K562 (cell line): ENCODE data around the gene MAP2K6. TPM values are rescaled to one million over a fixed set of nuclear protein-coding genes. Genes with fewer than 3 reads are reported as not detected.

Experiments
- ATAC-seq: fragments of 200-7000 bp; cut with Tn5 transposase; 3 replicates; pipeline ENCODE4 v1.9.1; 2020; ENCODE audit warnings: moderate library complexity
- BruUV-seq: library from RNA; stranded (reverse); fragments of 400-500 nt; replicated peaks from 2 replicates; lab custom pipeline; 2021; lab: Mats Ljungman, UMichigan
- CTCF ChIA-PET: fragments of 300-600 bp; formaldehyde crosslinking; extraction: SDS; loops from one replicate; lab custom pipeline; 2021; ENCODE audit warnings: low intra/inter-chr PET ratio; lab: Yijun Ruan, JAX
- POLR2A ChIA-PET: fragments of 300-600, 350-650 bp; sonication (Branson Sonifier 250); formaldehyde crosslinking; extraction: SDS; loops from one replicate; lab custom pipeline; 2021; ENCODE audit warnings: antibody characterized with exemption, inconsistent platforms; lab: Yijun Ruan, JAX
- DNase-seq, 4 experiments: peaks; one replicate each; pipeline versions ENCODE4 v3.0.0 to v3.0.0-alpha.2; 2011 to 2018; ENCODE audit warnings: low spot score in 3 of 4, mixed read lengths in 3 of 4; ENCODE audit errors: extremely low read depth in 1 of 4
- FAIRE-seq: peaks from 2 replicates; lab custom pipeline; 2011; peaks lifted over from hg19 to GRCh38; lab: Jason Lieb, UNC
- H2AFZ ChIP-seq: 2 replicates; pipeline ENCODE4 v1.6.0; 2011; ENCODE audit warnings: low read depth, low read length, control low read depth, inconsistent platforms
- H3K27ac ChIP-seq: fragments of 200-600 bp; 3 replicates; pipeline ENCODE4 v1.8.0; 2011; ENCODE audit warnings: low read depth, mild to moderate bottlenecking, control low read depth, inconsistent platforms, low read length, moderate library complexity, mixed read lengths; ENCODE audit errors: extremely low read depth
- H3K27me3 ChIP-seq, 2 experiments: fragments of 300-600 bp in 1 of 2; 2 replicates in 1 of 2; 3 replicates in 1 of 2; pipeline versions ENCODE4 v1.6.0 to v1.8.0; 2011; ENCODE audit warnings: inconsistent platforms in 2 of 2, low read length in 2 of 2, mild to moderate bottlenecking in 1 of 2, mixed read lengths in 1 of 2, moderate library complexity in 1 of 2; ENCODE audit not compliant: control insufficient read depth in 2 of 2, insufficient read depth in 2 of 2
- H3K36me3 ChIP-seq: fragments of 300-600 bp; 3 replicates; pipeline ENCODE4 v1.8.0; 2011; ENCODE audit warnings: mild to moderate bottlenecking, low read length, inconsistent platforms; ENCODE audit not compliant: control insufficient read depth, insufficient read depth
- H3K4me1 ChIP-seq, 2 experiments: fragments of 200-600 bp in 1 of 2; replicated peaks in 1 of 2; 2 replicates in 1 of 2; 3 replicates in 1 of 2; pipeline versions ENCODE4 v1.5.1 to v1.8.0; 2011; ENCODE audit warnings: inconsistent platforms in 2 of 2, low read length in 2 of 2, mild to moderate bottlenecking in 1 of 2, mixed read lengths in 1 of 2, moderate library complexity in 1 of 2; ENCODE audit not compliant: control insufficient read depth in 2 of 2, insufficient read depth in 2 of 2
- H3K4me2 ChIP-seq: 2 replicates; pipeline ENCODE4 v1.6.1; 2011; ENCODE audit warnings: low read length, control low read depth, inconsistent platforms, mixed read lengths; ENCODE audit not compliant: insufficient read depth
- H3K4me3 ChIP-seq: fragments of 200-600 bp; sonication (generic), shearing (Covaris generic); 2 replicates; pipeline ENCODE4 v1.5.1; 2016; ENCODE audit warnings: control low read depth, inconsistent platforms
- H3K79me2 ChIP-seq: fragments of 200-600 bp; 3 replicates; pipeline ENCODE4 v1.8.0; 2011; ENCODE audit warnings: low read length, inconsistent platforms; ENCODE audit not compliant: control insufficient read depth, insufficient read depth
- H3K9ac ChIP-seq, 2 experiments: 2 replicates each; pipeline versions ENCODE4 v1.6.0 to v1.6.1; 2011; ENCODE audit warnings: low read depth in 2 of 2, low read length in 2 of 2, control low read depth in 1 of 2, inconsistent platforms in 1 of 2, mild to moderate bottlenecking in 1 of 2, mixed read lengths in 1 of 2; ENCODE audit not compliant: insufficient read depth in 1 of 2
- H3K9me1 ChIP-seq: one replicate; pipeline ENCODE4 v1.6.0; 2011; ENCODE audit warnings: inconsistent platforms, mild to moderate bottlenecking, low read length, moderate library complexity; ENCODE audit not compliant: control insufficient read depth, insufficient read depth
- H3K9me3 ChIP-seq: replicated peaks from 2 replicates; pipeline ENCODE4 v1.5.1; 2011; ENCODE audit warnings: low read depth, low read length, inconsistent platforms; ENCODE audit not compliant: control insufficient read depth, insufficient read depth
- H4K20me1 ChIP-seq: replicated peaks from 2 replicates; pipeline ENCODE4 v1.6.1; 2011; ENCODE audit warnings: low read length, inconsistent platforms, mixed read lengths; ENCODE audit not compliant: control insufficient read depth, insufficient read depth
- CEBPG ChIP-seq, 3 experiments: fragments of 200-800 bp in 1 of 3; sonication (Bioruptor generic) in 1 of 3; sonication (generic) in 1 of 3; formaldehyde crosslinking in 1 of 3; IDR thresholded peaks in 2 of 3; conservative IDR thresholded peaks in 1 of 3; 2 replicates each; pipeline versions ENCODE4 v1.6.1 to v1.8.0; 2016 to 2022; ENCODE audit warnings: missing compliant biosample characterization in 2 of 3, missing genetic modification characterization in 2 of 3, mild to moderate bottlenecking in 1 of 3, missing genetic modification reagents in 1 of 3
- E2F5 ChIP-seq: sonication (generic); formaldehyde crosslinking; IDR thresholded peaks from 2 replicates; pipeline ENCODE4 v1.8.0; 2022; ENCODE audit warnings: mild to moderate bottlenecking, missing genetic modification reagents
- FOXA1 ChIP-seq: fragments of 450-650 bp; IDR thresholded peaks from 2 replicates; pipeline ENCODE4 v1.6.1; 2016; ENCODE audit warnings: mild to moderate bottlenecking, borderline replicate concordance
- ZFPM2 ChIP-seq: fragments of 250-450 bp; sonication (Bioruptor Pico); IDR thresholded peaks from 2 replicates; pipeline ENCODE4 v1.5.1; 2022; ENCODE audit warnings: mild to moderate bottlenecking
- WGBS: fragments of 100-300 bp; shearing (Covaris generic); methylation state at CpG from one replicate; pipeline ENCODE4 v1.1.6; 2016; ENCODE audit warnings: low coverage, mixed read lengths; ENCODE audit not compliant: insufficient coverage; ENCODE audit errors: missing lambda C conversion rate; 5-methylcytosine and 5-hydroxymethylcytosine counted together
- in situ Hi-C: fragments of 300-500 bp; cut with MboI; formaldehyde crosslinking; loops from 4 replicates; pipeline ENCODE4 v1.15.0; 2018; ENCODE audit warnings: inconsistent platforms, mixed read lengths
- intact Hi-C: fragments of 100-400 bp; cut with micrococcal nuclease; formaldehyde crosslinking; loops from 2 replicates; pipeline ENCODE4 v1.14.2; 2022
- polyA plus RNA-seq, 8 experiments: library from polyadenylated mRNA; depleted of rRNA in 4 of 8; stranded (reverse) in 5 of 8; unstranded in 3 of 8; fragments of >200 nt; fragmentation: Nextera tagmentation in 2 of 8; fragmentation: Illumina TruSeq in 1 of 8; extraction: Ambion mirVana in 2 of 8; extraction: Trizol in 1 of 8; gene quantifications; 2 replicates each; pipeline versions ENCODE4 v1.2.1 to v1.2.3, GENCODE V29; 2011 to 2014; ENCODE audit warnings: inconsistent platforms in 1 of 8, missing spikeins in 1 of 8
- total RNA-seq, 7 experiments: library from RNA; depleted of rRNA in 6 of 7; stranded (reverse); fragments of >200 nt in 6 of 7; fragmentation: Illumina TruSeq in 2 of 7; extraction: Trizol in 2 of 7; gene quantifications; 2 replicates each; pipeline versions ENCODE4 v1.2.1 to v1.2.3, GENCODE V29; 2011 to 2021; ENCODE audit warnings: low replicate concordance in 1 of 7

Gene MAP2K6
- total and polyA plus RNA-seq, 9 of the 15 experiments (the other 6 are each of a cell fraction or from before 2014, with no cell fraction given), result 0.07 to 0.13 TPM; not detected in 7

- H3K9ac ChIP-seq, result no peak overlapping the region
- WGBS, result 1% methylated on average over 14 of the region's 14 CpGs
- H3K27me3 ChIP-seq, result no peaks in the 10 kb centered on the region; a peak in 1 of 5 replicates
- H3K4me3 ChIP-seq, result no peak overlapping the region
- no peaks in the 10 kb centered on the region for H3K9me3 ChIP-seq
- no peak overlapping the region for H3K27ac ChIP-seq
- POLR2A ChIA-PET, result interaction anchor here (0.6 to 0.7 kb wide), 3 partner anchors 10 to 668 kb away, joined by 3 read pairs; no protein-coding TSS in a partner anchor
- no peaks in the 10 kb centered on the region for H4K20me1 ChIP-seq
- H3K4me2 ChIP-seq, result no peak overlapping the region
- H3K9me1 ChIP-seq, result no peaks in the 10 kb centered on the region
- H3K79me2 ChIP-seq, result no peaks in the 10 kb centered on the region
- CTCF ChIA-PET, result no interaction called here
- H3K36me3 ChIP-seq, result no peaks in the 10 kb centered on the region
- FAIRE-seq (no peak), DNase-seq (no peak), ATAC-seq (no peak)
- TF ChIP-seq ZFPM2 (CRISPR knock-in tag) (no peak), CEBPG (CRISPR knock-in tag; IDR thresholded peaks at IDR 0.05) (no peak), CEBPG (tag; conservative IDR thresholded peaks at IDR 0.05 in 1 of 2, IDR thresholded peaks at IDR 0.05 in 1 of 2) (peak; percentile 13 to 49; a peak in 1 of 4 replicates)
- H3K4me1 ChIP-seq, result no peaks in the 10 kb centered on the region
- H2AFZ ChIP-seq, result no peak overlapping the region
- in situ Hi-C loops, result no loop called here
- BruUV-seq, result no TSS peak
- intact Hi-C loops, result no loop called here
Observed at GRCh38 chr17:69501591-69502468, 87.3 kb downstream of the MAP2K6 start.

- Histone ChIP-seq H2AFZ (no peak overlapping the region), H3K27ac (no peak overlapping the region), H3K4me3 (no peak overlapping the region), H3K4me2 (no peak overlapping the region), H3K9ac (no peak overlapping the region), H3K9me3 (no peaks in the 10 kb centered on the region), H3K27me3 (no peaks in the 10 kb centered on the region; a peak in 1 of 5 replicates), H4K20me1 (no peaks in the 10 kb centered on the region), H3K79me2 (no peaks in the 10 kb centered on the region), H3K36me3 (no peaks in the 10 kb centered on the region), H3K9me1 (no peaks in the 10 kb centered on the region), H3K4me1 (no peaks in the 10 kb centered on the region)
- ChIA-PET POLR2A (no interaction called here), CTCF (no interaction called here)
- intact Hi-C loops (no loop called here), in situ Hi-C loops (no loop called here)
- FAIRE-seq, result no peak
- WGBS, result 0% methylated on average over 5 of the region's 5 CpGs
- no peak for TF ChIP-seq E2F5
- no peak for TF ChIP-seq FOXA1
- ATAC-seq, result no peak
- no peak for DNase-seq
- no TSS peak for BruUV-seq
Observed at GRCh38 chr17:69503711-69504110, 89.2 kb downstream of the MAP2K6 start.
